CD4-positive, CD25-positive, alpha-beta regulatory T cell (primary cell): Measurements from ENCODE around the gene TIE1. TPM values are rescaled to one million over a fixed set of nuclear protein-coding genes. Genes with fewer than 3 reads are reported as not detected.

Source experiments
- ATAC-seq, 2 donors: fragments of 150-1000 bp; cut with Tn5 transposase; one replicate each; pipeline ENCODE4 v1.10.0; 2021; ENCODE audit warnings: low read depth in 2 of 2, moderate number of reproducible peaks in 2 of 2, moderate library complexity in 1 of 2
- DNase-seq, 3 donors: peaks; one replicate each; pipeline versions ENCODE4 v3.0.0 to v3.0.0-alpha.2; 2012 to 2022; ENCODE audit warnings: mixed read lengths in 1 of 3
- H3K27ac ChIP-seq: one replicate; pipeline ENCODE4 v1.7.0; 2013; ENCODE audit warnings: mild to moderate bottlenecking, low read length; ENCODE audit not compliant: insufficient read depth, poor library complexity, severe bottlenecking
- H3K27me3 ChIP-seq: one replicate; pipeline ENCODE4 v1.7.0; 2013; ENCODE audit warnings: low read length; ENCODE audit not compliant: control insufficient read depth, insufficient read depth
- H3K36me3 ChIP-seq: one replicate; pipeline ENCODE4 v1.7.0; 2013; ENCODE audit warnings: mild to moderate bottlenecking, low read length, moderate library complexity; ENCODE audit not compliant: control insufficient read depth, insufficient read depth
- H3K4me1 ChIP-seq: 2 replicates; pipeline ENCODE4 v1.7.0; 2013; ENCODE audit warnings: mild to moderate bottlenecking, low read length; ENCODE audit not compliant: insufficient read depth, control insufficient read depth, poor library complexity, severe bottlenecking
- H3K4me3 ChIP-seq: one replicate; pipeline ENCODE4 v1.7.0; 2013; ENCODE audit warnings: low read depth, mild to moderate bottlenecking, low read length, moderate library complexity
- H3K9me3 ChIP-seq, 2 experiments: 1 replicate in 1 of 2; 2 replicates in 1 of 2; pipeline ENCODE4 v1.7.0; 2013; ENCODE audit warnings: low read length in 2 of 2, mild to moderate bottlenecking in 1 of 2, moderate library complexity in 1 of 2; ENCODE audit not compliant: control insufficient read depth in 2 of 2
- H3K27ac Mint-ChIP-seq, 3 donors: one replicate each; pipeline ENCODE4 v1.8.0; 2020 to 2022; ENCODE audit warnings: mild to moderate bottlenecking in 3 of 3, mixed read lengths in 3 of 3, moderate library complexity in 2 of 3
- H3K27me3 Mint-ChIP-seq: one replicate; pipeline ENCODE4 v1.8.0; 2022; ENCODE audit warnings: mild to moderate bottlenecking, mixed read lengths
- H3K36me3 Mint-ChIP-seq: one replicate; pipeline ENCODE4 v1.8.0; 2020; ENCODE audit warnings: mixed read lengths
- H3K4me1 Mint-ChIP-seq, 4 donors: one replicate each; pipeline ENCODE4 v1.8.0; 2020 to 2022; ENCODE audit warnings: mixed read lengths in 4 of 4, mild to moderate bottlenecking in 1 of 4
- H3K4me3 Mint-ChIP-seq, 4 donors: one replicate each; pipeline ENCODE4 v1.8.0; 2020 to 2022; ENCODE audit warnings: mild to moderate bottlenecking in 4 of 4, mixed read lengths in 4 of 4, moderate library complexity in 3 of 4
- H3K9me3 Mint-ChIP-seq, 7 donors: one replicate each; pipeline ENCODE4 v1.8.0; 2020 to 2022; ENCODE audit warnings: mixed read lengths in 7 of 7, mild to moderate bottlenecking in 3 of 7, moderate library complexity in 2 of 7
- polyA plus RNA-seq, 4 donors: library from polyadenylated mRNA; unstranded; fragments of 300-500 nt; fragmentation: Illumina TruSeq; gene quantifications; one replicate each; pipeline ENCODE4 v1.2.3, GENCODE V29; 2021
- total RNA-seq: library from RNA; stranded (reverse); gene quantifications from one replicate; pipeline ENCODE4 v1.2.3, GENCODE V29; 2022

The TIE1 gene
- total and polyA plus RNA-seq, 5 donors from 2014 or later, result 1.3 TPM; not detected in 4

DNA sequence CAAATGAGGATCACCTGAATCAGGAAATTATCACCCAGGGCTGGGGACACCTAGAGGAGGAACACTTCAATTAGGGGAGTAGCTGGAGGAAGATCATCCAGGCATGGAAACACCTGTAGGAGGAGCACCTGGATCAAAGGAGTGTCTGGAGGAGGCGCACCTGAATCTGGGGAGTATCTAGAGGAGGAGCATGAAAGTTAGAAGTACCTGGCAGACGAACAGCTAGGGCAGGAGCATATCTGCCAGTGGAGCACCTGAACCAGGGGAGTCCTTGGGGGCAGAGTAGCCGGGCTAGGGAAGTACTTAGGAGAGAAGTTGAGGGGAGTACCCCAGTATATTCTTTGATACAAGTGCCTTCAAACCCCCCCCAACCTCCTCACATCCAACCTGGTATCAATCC is 16.7 kb upstream of the TIE1 start:
- Mint-ChIP-seq H3K27ac (no peak overlapping the region), H3K36me3 (no peaks in the 10 kb centered on the region), H3K4me3 (no peak overlapping the region), H3K27me3 (peaks cover 4% of the 10 kb centered on the region), H3K9me3 (no peaks in the 10 kb centered on the region), H3K4me1 (peaks cover 0 to 2% (median 0%) of the 10 kb centered on the region in 4 donors)
- DNase-seq, result no peak
- H3K27ac ChIP-seq, result no peak overlapping the region
- H3K36me3 ChIP-seq, result no peaks in the 10 kb centered on the region
- no peaks in the 10 kb centered on the region for H3K4me1 ChIP-seq
- no peak overlapping the region for H3K4me3 ChIP-seq
- H3K27me3 ChIP-seq, result no peaks in the 10 kb centered on the region
- no peaks in the 10 kb centered on the region for H3K9me3 ChIP-seq
- ATAC-seq, result no peak

DNA sequence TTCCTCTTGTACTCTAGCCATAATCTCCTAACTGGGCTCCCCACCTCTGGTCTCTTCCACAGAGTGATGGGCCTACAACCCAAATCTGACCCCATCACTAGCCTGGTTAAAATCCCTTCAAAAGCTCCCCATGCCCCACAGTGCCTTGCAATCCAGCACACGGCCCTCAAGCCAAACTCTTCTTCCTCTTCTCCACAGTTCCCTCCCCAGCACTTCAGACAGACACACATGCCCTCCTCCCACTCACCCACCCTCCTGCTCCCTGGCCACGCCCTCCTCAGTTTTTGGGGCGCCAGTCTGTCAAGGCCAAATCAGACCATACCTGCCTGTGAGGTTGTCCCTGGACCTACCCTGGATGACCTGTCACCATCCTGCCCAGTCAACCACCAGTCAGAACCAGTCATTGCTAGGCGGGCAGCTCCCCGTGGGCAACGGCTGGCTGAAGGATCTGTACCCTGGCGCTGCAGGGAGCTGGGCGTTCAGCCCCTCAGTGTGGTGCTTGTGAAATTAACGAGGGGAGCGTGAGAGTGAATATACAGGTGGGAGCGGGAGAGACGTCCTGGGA is 16.2 kb upstream of the TIE1 start:
- no peaks in the 10 kb centered on the region for H3K27me3 ChIP-seq
- peaks cover 4% of the 10 kb centered on the region for H3K27me3 Mint-ChIP-seq
- no peaks in the 10 kb centered on the region for H3K36me3 ChIP-seq
- H3K9me3 ChIP-seq, result no peaks in the 10 kb centered on the region
- no peaks in the 10 kb centered on the region for H3K36me3 Mint-ChIP-seq
- H3K27ac Mint-ChIP-seq, result no peak overlapping the region
- no peak overlapping the region for H3K27ac ChIP-seq
- no peak overlapping the region for H3K4me3 ChIP-seq
- no peak for ATAC-seq
- DNase-seq, result no peak
- H3K4me1 Mint-ChIP-seq, result peaks cover 0 to 2% (median 0%) of the 10 kb centered on the region in 4 donors
- H3K9me3 Mint-ChIP-seq, result no peaks in the 10 kb centered on the region
- H3K4me3 Mint-ChIP-seq, result peak overlapping the region in 1 of 4 donors; percentile 45
- H3K4me1 ChIP-seq, result no peaks in the 10 kb centered on the region

GRCh38 chr1:43285269-43285990 is 15.4 kb upstream of the TIE1 start, which contains the start of gene C1orf210:
C1orf210 (minus strand) TSS chr1:43285581; CDS start chr1:43283270, 2,311 bp downstream.
- Mint-ChIP-seq H3K4me3 (peak within 1 kb of the TSS in 1 of 4 donors; percentile 45), H3K9me3 (no peaks in the 10 kb centered on the region), H3K4me1 (peaks cover 0 to 2% (median 0%) of the 10 kb centered on the region in 4 donors), H3K27ac (no peak within 1 kb of the TSS), H3K36me3 (no peaks in the 10 kb centered on the region), H3K27me3 (peaks cover 4% of the 10 kb centered on the region)
- DNase-seq, result no peak
- Histone ChIP-seq H3K4me3 (no peak within 1 kb of the TSS), H3K27ac (no peak within 1 kb of the TSS), H3K36me3 (no peaks in the 10 kb centered on the region), H3K4me1 (no peaks in the 10 kb centered on the region), H3K9me3 (no peaks in the 10 kb centered on the region), H3K27me3 (no peaks in the 10 kb centered on the region)
- no peak for ATAC-seq

DNA sequence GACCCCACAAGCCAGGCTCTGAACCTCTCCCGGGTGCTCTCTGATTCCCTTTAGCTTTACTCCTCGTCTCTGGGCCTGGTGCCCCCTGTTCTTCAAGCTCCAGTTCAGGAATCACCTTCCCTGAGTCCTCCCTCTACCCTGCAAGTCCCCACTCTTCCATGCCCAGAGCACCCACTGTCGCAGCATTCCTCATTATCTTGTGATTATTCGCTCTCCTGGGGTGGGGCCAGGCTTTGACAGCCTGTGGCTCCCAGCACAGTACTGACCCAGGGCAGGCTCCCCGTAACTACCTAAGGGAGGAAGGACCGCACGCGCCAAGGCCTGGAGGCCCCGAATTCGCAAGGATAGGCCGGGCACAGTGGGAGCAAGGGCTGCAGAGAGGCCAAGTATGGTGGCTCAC is 14.7 kb upstream of the TIE1 start:
- no peak overlapping the region for H3K27ac Mint-ChIP-seq
- no peaks in the 10 kb centered on the region for H3K27me3 ChIP-seq
- H3K9me3 Mint-ChIP-seq, result no peaks in the 10 kb centered on the region
- H3K4me3 Mint-ChIP-seq, result no peak overlapping the region
- H3K36me3 ChIP-seq, result no peaks in the 10 kb centered on the region
- H3K27ac ChIP-seq, result no peak overlapping the region
- DNase-seq (no peak), ATAC-seq (no peak)
- H3K27me3 Mint-ChIP-seq, result no peaks in the 10 kb centered on the region
- H3K36me3 Mint-ChIP-seq, result no peaks in the 10 kb centered on the region
- H3K4me3 ChIP-seq, result no peak overlapping the region
- H3K4me1 Mint-ChIP-seq, result peaks cover 0 to 2% (median 0%) of the 10 kb centered on the region in 4 donors
- no peaks in the 10 kb centered on the region for H3K4me1 ChIP-seq
- no peaks in the 10 kb centered on the region for H3K9me3 ChIP-seq

DNA sequence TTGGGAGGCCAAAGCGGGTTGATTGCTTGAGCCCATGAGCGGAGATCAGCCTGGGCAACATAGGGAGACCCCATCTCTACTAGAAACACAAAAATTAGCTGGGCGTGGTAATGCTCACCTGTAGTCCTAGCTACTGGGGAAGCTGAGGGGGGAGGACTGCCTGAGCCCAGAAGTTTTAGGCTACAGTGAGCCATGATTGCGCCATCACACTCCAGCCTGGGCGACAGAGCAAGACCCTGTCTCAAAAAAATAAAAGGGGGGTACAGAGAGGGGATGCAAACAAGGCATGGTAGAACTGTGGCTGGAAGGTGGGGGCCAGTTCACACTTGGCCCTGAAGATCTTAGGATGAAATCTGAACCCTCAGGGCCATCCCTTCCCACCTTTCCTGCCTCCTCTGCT is 14.2 kb upstream of the TIE1 start:
- Mint-ChIP-seq H3K36me3 (no peaks in the 10 kb centered on the region), H3K9me3 (no peaks in the 10 kb centered on the region), H3K27ac (no peak overlapping the region), H3K27me3 (no peaks in the 10 kb centered on the region), H3K4me3 (no peak overlapping the region), H3K4me1 (peaks cover 0 to 2% (median 0%) of the 10 kb centered on the region in 4 donors)
- DNase-seq, result no peak
- Histone ChIP-seq H3K27me3 (no peaks in the 10 kb centered on the region), H3K27ac (no peak overlapping the region), H3K9me3 (no peaks in the 10 kb centered on the region), H3K4me1 (no peaks in the 10 kb centered on the region), H3K36me3 (no peaks in the 10 kb centered on the region), H3K4me3 (no peak overlapping the region)
- ATAC-seq, result no peak

GRCh38 chr1:43288058-43288784 is 12.6 kb upstream of the TIE1 start:
- no peaks in the 10 kb centered on the region for H3K36me3 Mint-ChIP-seq
- peaks cover 0 to 2% (median 0%) of the 10 kb centered on the region in 4 donors for H3K4me1 Mint-ChIP-seq
- Histone ChIP-seq H3K27ac (no peak overlapping the region), H3K9me3 (no peaks in the 10 kb centered on the region), H3K4me3 (no peak overlapping the region), H3K36me3 (no peaks in the 10 kb centered on the region), H3K27me3 (no peaks in the 10 kb centered on the region), H3K4me1 (no peaks in the 10 kb centered on the region)
- no peak overlapping the region for H3K4me3 Mint-ChIP-seq
- no peak for ATAC-seq
- no peaks in the 10 kb centered on the region for H3K27me3 Mint-ChIP-seq
- no peak overlapping the region for H3K27ac Mint-ChIP-seq
- no peaks in the 10 kb centered on the region for H3K9me3 Mint-ChIP-seq
- DNase-seq, result no peak

DNA sequence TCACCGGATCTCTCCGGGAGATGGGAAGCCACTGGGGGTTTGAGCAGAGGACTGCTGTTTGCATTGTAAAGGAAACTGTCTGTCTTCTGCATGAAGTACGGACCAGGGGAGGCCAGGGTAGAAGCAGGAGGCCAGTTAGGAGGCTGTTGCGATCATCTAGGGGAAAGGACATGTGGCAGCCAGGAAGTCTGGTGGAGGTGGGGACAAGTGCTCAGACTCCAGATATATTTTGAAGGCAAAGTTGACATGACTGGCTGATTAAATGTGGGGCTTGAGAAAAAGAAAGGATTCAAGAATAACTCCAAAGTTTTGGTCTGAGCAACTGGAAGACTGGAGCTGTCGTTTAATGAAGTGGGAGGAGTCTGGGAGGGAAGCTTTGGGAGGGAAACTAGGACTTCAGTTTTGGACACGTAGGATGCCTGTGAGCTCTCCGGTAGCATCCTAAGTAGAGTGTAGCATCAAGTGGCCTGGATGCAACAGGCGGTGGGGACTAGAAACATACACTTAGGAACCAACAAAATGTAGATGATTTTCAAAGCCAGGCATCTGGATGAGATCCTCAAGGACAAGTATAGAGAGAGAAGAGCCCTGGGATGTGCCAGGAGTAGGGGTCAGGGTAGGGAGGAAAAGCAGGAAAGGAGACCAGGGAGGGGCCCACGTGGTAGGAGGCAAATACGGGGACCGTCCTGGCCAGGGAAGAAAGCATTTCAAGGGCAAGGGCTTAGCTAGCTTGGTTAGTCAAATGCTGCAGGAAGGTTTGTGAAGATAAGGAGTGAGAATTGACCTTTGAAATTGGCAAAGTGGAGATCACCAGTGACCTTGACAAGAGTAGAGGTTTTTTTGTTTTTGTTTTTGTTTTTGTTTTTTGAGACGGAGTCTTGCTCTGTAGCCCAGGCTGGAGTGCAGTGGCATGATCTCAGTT is 11.7 kb upstream of the TIE1 start:
- H3K4me3 Mint-ChIP-seq, result no peak overlapping the region
- H3K4me1 Mint-ChIP-seq, result peaks cover 0 to 2% (median 0%) of the 10 kb centered on the region in 4 donors
- H3K27me3 Mint-ChIP-seq, result no peaks in the 10 kb centered on the region

More for the DNA sequence above, 11.7 kb upstream of the TIE1 start:
- Histone ChIP-seq H3K4me3 (no peak overlapping the region), H3K9me3 (no peaks in the 10 kb centered on the region), H3K27ac (no peak overlapping the region), H3K27me3 (no peaks in the 10 kb centered on the region), H3K4me1 (no peaks in the 10 kb centered on the region), H3K36me3 (no peaks in the 10 kb centered on the region)
- no peaks in the 10 kb centered on the region for H3K36me3 Mint-ChIP-seq
- DNase-seq (no peak), ATAC-seq (no peak)
- H3K9me3 Mint-ChIP-seq, result no peaks in the 10 kb centered on the region
- no peak overlapping the region for H3K27ac Mint-ChIP-seq
